GM12878 (cell line): Measurements from ENCODE around the gene ZNF763. TPM values are rescaled to one million over a fixed set of nuclear protein-coding genes. Genes with fewer than 3 reads are reported as not detected.

ENCODE experiments used
- ATAC-seq: fragments of 200-7000 bp; cut with Tn5 transposase; 3 replicates; pipeline ENCODE4 v1.9.1; 2020; ENCODE audit warnings: mild to moderate bottlenecking, moderate library complexity
- BruUV-seq: library from RNA; stranded (reverse); fragments of 400-500 nt; replicated peaks from 2 replicates; lab custom pipeline; 2021; lab: Mats Ljungman, UMichigan
- CTCF ChIA-PET: fragments of 300-600 bp; sonication (Branson Sonifier 250); formaldehyde crosslinking; extraction: SDS; loops from one replicate; lab custom pipeline; 2021; ENCODE audit warnings: inconsistent platforms; lab: Yijun Ruan, JAX
- POLR2A ChIA-PET: fragments of 350-600 bp; formaldehyde crosslinking; extraction: SDS; loops from one replicate; lab custom pipeline; 2021; ENCODE audit warnings: inconsistent platforms; lab: Charles Lee
- RAD21 ChIA-PET: fragments of 300-600 bp; sonication (Branson Sonifier 250); formaldehyde crosslinking; loops from one replicate; lab custom pipeline; 2023; ENCODE audit warnings: antibody characterized with exemption; ENCODE audit not compliant: unreplicated experiment; lab: Charles Lee
- SMC1A ChIA-PET: fragments of 300-600 bp; sonication (Branson Sonifier 250); formaldehyde crosslinking; loops from one replicate; lab custom pipeline; 2023; ENCODE audit not compliant: unreplicated experiment, uncharacterized antibody; lab: Charles Lee
- DNase-seq: peaks from one replicate; pipeline ENCODE4 v3.0.0-alpha.2; 2011; ENCODE audit warnings: low read depth, low spot score
- FAIRE-seq: peaks from 3 replicates; lab custom pipeline; 2011; peaks lifted over from hg19 to GRCh38; lab: Jason Lieb, UNC
- H2AFZ ChIP-seq: 2 replicates; pipeline ENCODE4 v1.6.0; 2011; ENCODE audit warnings: low read depth, low read length, control low read depth; ENCODE audit not compliant: control insufficient read depth
- H3K27ac ChIP-seq: 2 replicates; pipeline ENCODE4 v1.5.1; 2011; ENCODE audit warnings: control low read depth; ENCODE audit not compliant: control insufficient read depth, insufficient read depth
- H3K27me3 ChIP-seq, 2 experiments: replicated peaks in 1 of 2; 2 replicates each; pipeline versions ENCODE4 v1.6.0 to v1.6.1; 2011; ENCODE audit warnings: low read length in 1 of 2; ENCODE audit not compliant: control insufficient read depth in 2 of 2, insufficient read depth in 2 of 2
- H3K36me3 ChIP-seq, 2 experiments: 2 replicates each; pipeline ENCODE4 v1.5.1; 2011; ENCODE audit warnings: low read length in 1 of 2; ENCODE audit not compliant: control insufficient read depth in 2 of 2, insufficient read depth in 2 of 2
- H3K4me1 ChIP-seq: 2 replicates; pipeline ENCODE4 v1.6.1; 2011; ENCODE audit warnings: mild to moderate bottlenecking, low read length, moderate library complexity, mixed read lengths; ENCODE audit not compliant: control insufficient read depth, insufficient read depth
- H3K4me2 ChIP-seq: 2 replicates; pipeline ENCODE4 v1.6.0; 2011; ENCODE audit warnings: control low read depth; ENCODE audit not compliant: control insufficient read depth, insufficient read depth
- H3K4me3 ChIP-seq: fragments of 200-600 bp; sonication (generic); 2 replicates; pipeline ENCODE4 v1.5.1; 2016
- H3K79me2 ChIP-seq: 2 replicates; pipeline ENCODE4 v1.6.0; 2011; ENCODE audit warnings: low read length; ENCODE audit not compliant: control insufficient read depth, insufficient read depth
- H3K9ac ChIP-seq: 2 replicates; pipeline ENCODE4 v1.8.0; 2011; ENCODE audit warnings: low read length, control low read depth, mixed read lengths; ENCODE audit not compliant: control insufficient read depth, insufficient read depth
- H3K9me3 ChIP-seq: replicated peaks from 3 replicates; pipeline ENCODE4 v1.5.1; 2011; ENCODE audit warnings: mild to moderate bottlenecking, low read length; ENCODE audit not compliant: control insufficient read depth, insufficient read depth
- H4K20me1 ChIP-seq: 2 replicates; pipeline ENCODE4 v1.6.0; 2011; ENCODE audit not compliant: control insufficient read depth, insufficient read depth
- ATF3 ChIP-seq: IDR thresholded peaks from 2 replicates; pipeline ENCODE4 v1.6.1; 2011; ENCODE audit warnings: low read depth, mild to moderate bottlenecking, low read length, moderate library complexity, borderline replicate concordance; ENCODE audit errors: extremely low read depth
- BCL11A ChIP-seq: IDR thresholded peaks from 2 replicates; pipeline ENCODE4 v1.6.1; 2011; ENCODE audit warnings: low read depth, low read length
- CHD2 ChIP-seq: IDR thresholded peaks from 2 replicates; pipeline ENCODE4 v1.6.1; 2011; ENCODE audit warnings: low read depth, low read length, improper control_type of control experiment, borderline replicate concordance
- DPF2 ChIP-seq: fragments of 450-650 bp; IDR thresholded peaks from 2 replicates; pipeline ENCODE4 v1.6.1; 2017; ENCODE audit warnings: mild to moderate bottlenecking
- E2F4 ChIP-seq: IDR thresholded peaks from 2 replicates; pipeline ENCODE4 v1.6.1; 2012; ENCODE audit warnings: low read depth, low read length, improper control_type of control experiment
- EZH2 ChIP-seq: IDR thresholded peaks from 2 replicates; pipeline ENCODE4 v1.6.1; 2012; ENCODE audit warnings: low read depth, mild to moderate bottlenecking, control low read depth, inconsistent platforms, low read length, borderline replicate concordance; ENCODE audit not compliant: control insufficient read depth
- IKZF1 ChIP-seq: fragments of 450-650 bp; conservative IDR thresholded peaks from 2 replicates; pipeline ENCODE4 v1.6.1; 2017; ENCODE audit warnings: antibody characterized with exemption, mild to moderate bottlenecking
- NFYB ChIP-seq: IDR thresholded peaks from 2 replicates; pipeline ENCODE4 v1.6.1; 2011; ENCODE audit warnings: low read depth, mild to moderate bottlenecking, low read length, improper control_type of control experiment, moderate library complexity; ENCODE audit not compliant: insufficient read depth
- NKRF ChIP-seq: fragments of 450-650 bp; conservative IDR thresholded peaks from 2 replicates; pipeline ENCODE4 v1.6.1; 2017; ENCODE audit warnings: mild to moderate bottlenecking, moderate library complexity
- RAD21 ChIP-seq: IDR thresholded peaks from 2 replicates; pipeline ENCODE4 v1.6.1; 2011; ENCODE audit warnings: mild to moderate bottlenecking, low read depth, low read length, moderate library complexity; ENCODE audit not compliant: insufficient read depth
- RB1 ChIP-seq: fragments of 450-650 bp; formaldehyde crosslinking; IDR thresholded peaks from 2 replicates; pipeline ENCODE4 v1.6.1; 2017; ENCODE audit warnings: mild to moderate bottlenecking, borderline replicate concordance
- SIX5 ChIP-seq: IDR thresholded peaks from 2 replicates; pipeline ENCODE4 v1.6.1; 2011; ENCODE audit warnings: mild to moderate bottlenecking, low read depth, low read length, moderate library complexity; ENCODE audit not compliant: severe bottlenecking
- SMAD5 ChIP-seq: IDR thresholded peaks from 2 replicates; pipeline ENCODE4 v1.6.1; 2016; ENCODE audit warnings: antibody characterized with exemption, low read depth
- SPI1 ChIP-seq: IDR thresholded peaks from 2 replicates; pipeline ENCODE4 v1.6.1; 2011; ENCODE audit warnings: low read depth, mild to moderate bottlenecking, low read length, moderate library complexity, borderline replicate concordance; ENCODE audit not compliant: insufficient read depth
- TCF3 ChIP-seq: IDR thresholded peaks from 2 replicates; pipeline ENCODE4 v1.6.1; 2012; ENCODE audit warnings: low read depth, mild to moderate bottlenecking, low read length, borderline replicate concordance; ENCODE audit not compliant: insufficient read depth
- ZNF217 ChIP-seq: fragments of 450-650 bp; IDR thresholded peaks from 2 replicates; pipeline ENCODE4 v1.6.1; 2017; ENCODE audit warnings: antibody characterized with exemption, mild to moderate bottlenecking
- WGBS: methylation state at CpG from one replicate; pipeline ENCODE4 v1.1.6; 2016; ENCODE audit warnings: low lambda C conversion rate; ENCODE audit not compliant: insufficient replicate concordance, insufficient coverage; ENCODE audit errors: missing lambda C conversion rate; 5-methylcytosine and 5-hydroxymethylcytosine counted together
- in situ Hi-C: fragments of 300-500 bp; cut with MboI; formaldehyde crosslinking; loops from 9 replicates; pipeline ENCODE4 v1.14.3; 2018; ENCODE audit warnings: mixed read lengths
- intact Hi-C: fragments of 100-400 bp; cut with micrococcal nuclease; formaldehyde crosslinking; loops from one replicate; pipeline ENCODE4 v1.14.2; 2022; ENCODE audit not compliant: unreplicated experiment
- polyA plus RNA-seq, 11 experiments: library from polyadenylated mRNA; depleted of rRNA in 4 of 11; unstranded in 6 of 11; stranded (reverse) in 5 of 11; fragments of >200 nt; fragmentation: Nextera tagmentation in 4 of 11; fragmentation: Illumina TruSeq in 1 of 11; extraction: Ambion mirVana in 4 of 11; extraction: Trizol in 1 of 11; gene quantifications; 1 replicate in 1 of 11; 2 replicates in 10 of 11; pipeline versions ENCODE4 v1.2.1 to v1.2.3, GENCODE V29; 2011 to 2016; ENCODE audit warnings: inconsistent platforms in 2 of 11, missing spikeins in 2 of 11, low read depth in 1 of 11
- total RNA-seq, 4 experiments: library from RNA; depleted of rRNA in 3 of 4; stranded (reverse); fragments of >200 nt in 3 of 4; fragmentation: Illumina TruSeq in 1 of 4; extraction: Trizol in 1 of 4; gene quantifications; 2 replicates each; pipeline versions ENCODE4 v1.2.1 to v1.2.3, GENCODE V29; 2013 to 2021

Gene ZNF763
- total and polyA plus RNA-seq, 10 of the 15 experiments (the other 5 are each of a cell fraction or from before 2014, with no cell fraction given): 0.62 to 1.8 (median 1.1) TPM

GRCh38 chr19:12000152-12000981 is 35.5 kb downstream of the ZNF763 start (continued):
- TF ChIP-seq EZH2 (no peak), SPI1 (no peak), IKZF1 (peak; percentile 76), TCF3 (no peak), RB1 (no peak), DPF2 (peak; percentile 96)

- ChIA-PET CTCF (no interaction called here), POLR2A (no interaction called here), RAD21 (no interaction called here), SMC1A (no interaction called here)
- ATAC-seq: no peak
- in situ Hi-C loops (no loop called here), intact Hi-C loops (no loop called here)
- DNase-seq: no peak
- H3K9me3 ChIP-seq: peaks cover 47% of the 10 kb centered on the region
- H4K20me1 ChIP-seq: no peaks in the 10 kb centered on the region
- H2AFZ ChIP-seq: no peak overlapping the region
- H3K27me3 ChIP-seq: no peaks in the 10 kb centered on the region
- H3K4me3 ChIP-seq: no peak overlapping the region
- H3K4me1 ChIP-seq: no peaks in the 10 kb centered on the region
- no peak overlapping the region for H3K9ac ChIP-seq
- 97% methylated on average over 9 of the region's 9 CpGs for WGBS
- no peaks in the 10 kb centered on the region for H3K79me2 ChIP-seq
- no peak overlapping the region for H3K4me2 ChIP-seq
- no peak for FAIRE-seq
- BruUV-seq: no TSS peak
- no peak overlapping the region for H3K27ac ChIP-seq
- peaks cover 6 to 13% of the 10 kb centered on the region in 2 experiments for H3K36me3 ChIP-seq
- no peak for TF ChIP-seq ZNF217
- TF ChIP-seq NFYB: no peak
- no peak for TF ChIP-seq RB1
- TF ChIP-seq BCL11A: no peak
- no peak for TF ChIP-seq CHD2
- no peak for TF ChIP-seq RAD21
- no peak for TF ChIP-seq NKRF
- no peak for TF ChIP-seq IKZF1
- TF ChIP-seq SMAD5: no peak
- TF ChIP-seq TCF3: no peak
- no peak for TF ChIP-seq SIX5
- TF ChIP-seq ATF3: no peak
- no peak for TF ChIP-seq E2F4
Observed at GRCh38 chr19:12015015-12015752, 50.3 kb downstream of the ZNF763 start.
